ENCODE measurements around the gene HDDC3. TPM values are rescaled to one million over a fixed set of nuclear protein-coding genes. Genes with fewer than 3 reads are reported as not detected.
A peak's percentile ranks its signal among the peaks of the same experiment; 100 is the strongest.

Gene HDDC3
- total and polyA plus RNA-seq, 9 of the 15 experiments (the other 6 are each of a cell fraction or from before 2014, with no cell fraction given) = 14.9 to 55.8 (median 36.9) TPM

DNA sequence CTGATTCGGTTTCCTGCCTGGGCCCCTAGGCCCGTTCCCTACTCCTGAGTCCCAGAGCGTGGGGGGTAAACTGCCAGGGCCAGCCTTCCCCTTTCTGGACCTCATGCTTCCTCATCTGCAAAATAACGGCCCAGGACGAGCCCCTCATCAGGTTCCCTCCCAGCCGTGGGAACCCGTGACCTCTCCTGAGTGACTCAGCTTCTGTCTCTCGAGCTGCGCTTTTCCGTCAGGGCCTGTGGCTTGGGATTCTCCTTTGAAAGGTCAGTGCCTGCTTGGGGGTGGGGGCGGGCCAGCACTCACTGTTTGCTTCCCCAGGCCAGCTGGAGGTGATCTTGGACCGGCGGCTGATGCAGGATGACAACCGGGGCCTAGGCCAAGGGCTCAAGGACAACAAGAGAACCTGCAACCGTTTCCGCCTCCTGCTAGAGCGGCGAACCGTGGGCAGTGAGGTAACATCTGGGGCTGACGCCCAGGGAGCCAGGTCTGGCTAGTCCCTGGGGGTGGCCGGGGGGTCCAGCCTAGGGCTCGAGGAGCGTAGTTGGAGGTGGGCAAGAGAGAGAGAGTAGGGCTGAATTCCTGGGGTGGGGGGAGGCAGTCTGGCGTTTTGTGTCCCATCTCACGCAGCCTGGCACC is 16.4 kb downstream of the HDDC3 start (continued):
- TF ChIP-seq, protein P1, sequence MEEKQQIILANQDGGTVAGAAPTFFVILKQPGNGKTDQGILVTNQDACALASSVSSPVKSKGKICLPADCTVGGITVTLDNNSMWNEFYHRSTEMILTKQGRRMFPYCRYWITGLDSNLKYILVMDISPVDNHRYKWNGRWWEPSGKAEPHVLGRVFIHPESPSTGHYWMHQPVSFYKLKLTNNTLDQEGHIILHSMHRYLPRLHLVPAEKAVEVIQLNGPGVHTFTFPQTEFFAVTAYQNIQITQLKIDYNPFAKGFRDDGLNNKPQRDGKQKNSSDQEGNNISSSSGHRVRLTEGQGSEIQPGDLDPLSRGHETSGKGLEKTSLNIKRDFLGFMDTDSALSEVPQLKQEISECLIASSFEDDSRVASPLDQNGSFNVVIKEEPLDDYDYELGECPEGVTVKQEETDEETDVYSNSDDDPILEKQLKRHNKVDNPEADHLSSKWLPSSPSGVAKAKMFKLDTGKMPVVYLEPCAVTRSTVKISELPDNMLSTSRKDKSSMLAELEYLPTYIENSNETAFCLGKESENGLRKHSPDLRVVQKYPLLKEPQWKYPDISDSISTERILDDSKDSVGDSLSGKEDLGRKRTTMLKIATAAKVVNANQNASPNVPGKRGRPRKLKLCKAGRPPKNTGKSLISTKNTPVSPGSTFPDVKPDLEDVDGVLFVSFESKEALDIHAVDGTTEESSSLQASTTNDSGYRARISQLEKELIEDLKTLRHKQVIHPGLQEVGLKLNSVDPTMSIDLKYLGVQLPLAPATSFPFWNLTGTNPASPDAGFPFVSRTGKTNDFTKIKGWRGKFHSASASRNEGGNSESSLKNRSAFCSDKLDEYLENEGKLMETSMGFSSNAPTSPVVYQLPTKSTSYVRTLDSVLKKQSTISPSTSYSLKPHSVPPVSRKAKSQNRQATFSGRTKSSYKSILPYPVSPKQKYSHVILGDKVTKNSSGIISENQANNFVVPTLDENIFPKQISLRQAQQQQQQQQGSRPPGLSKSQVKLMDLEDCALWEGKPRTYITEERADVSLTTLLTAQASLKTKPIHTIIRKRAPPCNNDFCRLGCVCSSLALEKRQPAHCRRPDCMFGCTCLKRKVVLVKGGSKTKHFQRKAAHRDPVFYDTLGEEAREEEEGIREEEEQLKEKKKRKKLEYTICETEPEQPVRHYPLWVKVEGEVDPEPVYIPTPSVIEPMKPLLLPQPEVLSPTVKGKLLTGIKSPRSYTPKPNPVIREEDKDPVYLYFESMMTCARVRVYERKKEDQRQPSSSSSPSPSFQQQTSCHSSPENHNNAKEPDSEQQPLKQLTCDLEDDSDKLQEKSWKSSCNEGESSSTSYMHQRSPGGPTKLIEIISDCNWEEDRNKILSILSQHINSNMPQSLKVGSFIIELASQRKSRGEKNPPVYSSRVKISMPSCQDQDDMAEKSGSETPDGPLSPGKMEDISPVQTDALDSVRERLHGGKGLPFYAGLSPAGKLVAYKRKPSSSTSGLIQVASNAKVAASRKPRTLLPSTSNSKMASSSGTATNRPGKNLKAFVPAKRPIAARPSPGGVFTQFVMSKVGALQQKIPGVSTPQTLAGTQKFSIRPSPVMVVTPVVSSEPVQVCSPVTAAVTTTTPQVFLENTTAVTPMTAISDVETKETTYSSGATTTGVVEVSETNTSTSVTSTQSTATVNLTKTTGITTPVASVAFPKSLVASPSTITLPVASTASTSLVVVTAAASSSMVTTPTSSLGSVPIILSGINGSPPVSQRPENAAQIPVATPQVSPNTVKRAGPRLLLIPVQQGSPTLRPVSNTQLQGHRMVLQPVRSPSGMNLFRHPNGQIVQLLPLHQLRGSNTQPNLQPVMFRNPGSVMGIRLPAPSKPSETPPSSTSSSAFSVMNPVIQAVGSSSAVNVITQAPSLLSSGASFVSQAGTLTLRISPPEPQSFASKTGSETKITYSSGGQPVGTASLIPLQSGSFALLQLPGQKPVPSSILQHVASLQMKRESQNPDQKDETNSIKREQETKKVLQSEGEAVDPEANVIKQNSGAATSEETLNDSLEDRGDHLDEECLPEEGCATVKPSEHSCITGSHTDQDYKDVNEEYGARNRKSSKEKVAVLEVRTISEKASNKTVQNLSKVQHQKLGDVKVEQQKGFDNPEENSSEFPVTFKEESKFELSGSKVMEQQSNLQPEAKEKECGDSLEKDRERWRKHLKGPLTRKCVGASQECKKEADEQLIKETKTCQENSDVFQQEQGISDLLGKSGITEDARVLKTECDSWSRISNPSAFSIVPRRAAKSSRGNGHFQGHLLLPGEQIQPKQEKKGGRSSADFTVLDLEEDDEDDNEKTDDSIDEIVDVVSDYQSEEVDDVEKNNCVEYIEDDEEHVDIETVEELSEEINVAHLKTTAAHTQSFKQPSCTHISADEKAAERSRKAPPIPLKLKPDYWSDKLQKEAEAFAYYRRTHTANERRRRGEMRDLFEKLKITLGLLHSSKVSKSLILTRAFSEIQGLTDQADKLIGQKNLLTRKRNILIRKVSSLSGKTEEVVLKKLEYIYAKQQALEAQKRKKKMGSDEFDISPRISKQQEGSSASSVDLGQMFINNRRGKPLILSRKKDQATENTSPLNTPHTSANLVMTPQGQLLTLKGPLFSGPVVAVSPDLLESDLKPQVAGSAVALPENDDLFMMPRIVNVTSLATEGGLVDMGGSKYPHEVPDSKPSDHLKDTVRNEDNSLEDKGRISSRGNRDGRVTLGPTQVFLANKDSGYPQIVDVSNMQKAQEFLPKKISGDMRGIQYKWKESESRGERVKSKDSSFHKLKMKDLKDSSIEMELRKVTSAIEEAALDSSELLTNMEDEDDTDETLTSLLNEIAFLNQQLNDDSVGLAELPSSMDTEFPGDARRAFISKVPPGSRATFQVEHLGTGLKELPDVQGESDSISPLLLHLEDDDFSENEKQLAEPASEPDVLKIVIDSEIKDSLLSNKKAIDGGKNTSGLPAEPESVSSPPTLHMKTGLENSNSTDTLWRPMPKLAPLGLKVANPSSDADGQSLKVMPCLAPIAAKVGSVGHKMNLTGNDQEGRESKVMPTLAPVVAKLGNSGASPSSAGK (IDR thresholded peaks at IDR 0.05) = peak; percentile 74
- no peak for TF ChIP-seq CCAR2 (IDR thresholded peaks at IDR 0.05; ENCODE audit: low read depth, low read length)
- TF ChIP-seq EP400 (IDR thresholded peaks at IDR 0.05) = no peak; the same call in none of the 2 replicates
- no peak for TF ChIP-seq CBFB (CRISPR knock-in tag; IDR thresholded peaks at IDR 0.05)
- TF ChIP-seq, protein P2, sequence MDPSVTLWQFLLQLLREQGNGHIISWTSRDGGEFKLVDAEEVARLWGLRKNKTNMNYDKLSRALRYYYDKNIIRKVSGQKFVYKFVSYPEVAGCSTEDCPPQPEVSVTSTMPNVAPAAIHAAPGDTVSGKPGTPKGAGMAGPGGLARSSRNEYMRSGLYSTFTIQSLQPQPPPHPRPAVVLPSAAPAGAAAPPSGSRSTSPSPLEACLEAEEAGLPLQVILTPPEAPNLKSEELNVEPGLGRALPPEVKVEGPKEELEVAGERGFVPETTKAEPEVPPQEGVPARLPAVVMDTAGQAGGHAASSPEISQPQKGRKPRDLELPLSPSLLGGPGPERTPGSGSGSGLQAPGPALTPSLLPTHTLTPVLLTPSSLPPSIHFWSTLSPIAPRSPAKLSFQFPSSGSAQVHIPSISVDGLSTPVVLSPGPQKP (CRISPR knock-in tag; IDR thresholded peaks at IDR 0.05) = no peak
- TF ChIP-seq, protein P3, sequence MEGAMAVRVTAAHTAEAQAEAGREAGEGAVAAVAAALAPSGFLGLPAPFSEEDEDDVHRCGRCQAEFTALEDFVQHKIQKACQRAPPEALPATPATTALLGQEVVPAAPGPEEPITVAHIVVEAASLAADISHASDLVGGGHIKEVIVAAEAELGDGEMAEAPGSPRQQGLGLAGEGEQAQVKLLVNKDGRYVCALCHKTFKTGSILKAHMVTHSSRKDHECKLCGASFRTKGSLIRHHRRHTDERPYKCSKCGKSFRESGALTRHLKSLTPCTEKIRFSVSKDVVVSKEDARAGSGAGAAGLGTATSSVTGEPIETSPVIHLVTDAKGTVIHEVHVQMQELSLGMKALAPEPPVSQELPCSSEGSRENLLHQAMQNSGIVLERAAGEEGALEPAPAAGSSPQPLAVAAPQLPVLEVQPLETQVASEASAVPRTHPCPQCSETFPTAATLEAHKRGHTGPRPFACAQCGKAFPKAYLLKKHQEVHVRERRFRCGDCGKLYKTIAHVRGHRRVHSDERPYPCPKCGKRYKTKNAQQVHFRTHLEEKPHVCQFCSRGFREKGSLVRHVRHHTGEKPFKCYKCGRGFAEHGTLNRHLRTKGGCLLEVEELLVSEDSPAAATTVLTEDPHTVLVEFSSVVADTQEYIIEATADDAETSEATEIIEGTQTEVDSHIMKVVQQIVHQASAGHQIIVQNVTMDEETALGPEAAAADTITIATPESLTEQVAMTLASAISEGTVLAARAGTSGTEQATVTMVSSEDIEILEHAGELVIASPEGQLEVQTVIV (CRISPR knock-in tag; IDR thresholded peaks at IDR 0.05; ENCODE audit: borderline replicate concordance) = no peak
- TF ChIP-seq, protein P4, sequence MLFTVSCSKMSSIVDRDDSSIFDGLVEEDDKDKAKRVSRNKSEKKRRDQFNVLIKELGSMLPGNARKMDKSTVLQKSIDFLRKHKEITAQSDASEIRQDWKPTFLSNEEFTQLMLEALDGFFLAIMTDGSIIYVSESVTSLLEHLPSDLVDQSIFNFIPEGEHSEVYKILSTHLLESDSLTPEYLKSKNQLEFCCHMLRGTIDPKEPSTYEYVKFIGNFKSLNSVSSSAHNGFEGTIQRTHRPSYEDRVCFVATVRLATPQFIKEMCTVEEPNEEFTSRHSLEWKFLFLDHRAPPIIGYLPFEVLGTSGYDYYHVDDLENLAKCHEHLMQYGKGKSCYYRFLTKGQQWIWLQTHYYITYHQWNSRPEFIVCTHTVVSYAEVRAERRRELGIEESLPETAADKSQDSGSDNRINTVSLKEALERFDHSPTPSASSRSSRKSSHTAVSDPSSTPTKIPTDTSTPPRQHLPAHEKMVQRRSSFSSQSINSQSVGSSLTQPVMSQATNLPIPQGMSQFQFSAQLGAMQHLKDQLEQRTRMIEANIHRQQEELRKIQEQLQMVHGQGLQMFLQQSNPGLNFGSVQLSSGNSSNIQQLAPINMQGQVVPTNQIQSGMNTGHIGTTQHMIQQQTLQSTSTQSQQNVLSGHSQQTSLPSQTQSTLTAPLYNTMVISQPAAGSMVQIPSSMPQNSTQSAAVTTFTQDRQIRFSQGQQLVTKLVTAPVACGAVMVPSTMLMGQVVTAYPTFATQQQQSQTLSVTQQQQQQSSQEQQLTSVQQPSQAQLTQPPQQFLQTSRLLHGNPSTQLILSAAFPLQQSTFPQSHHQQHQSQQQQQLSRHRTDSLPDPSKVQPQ (CRISPR knock-in tag; IDR thresholded peaks at IDR 0.05; ENCODE audit: borderline replicate concordance) = no peak
- TF ChIP-seq NFE2 (IDR thresholded peaks at IDR 0.05; ENCODE audit: low read depth) = peak; percentile 90
- TF ChIP-seq YBX1 (IDR thresholded peaks at IDR 0.05) = no peak
- peak; percentile 70 for TF ChIP-seq DPF2 (IDR thresholded peaks at IDR 0.05)
